HUES6 (cell line): ENCODE results near the gene IL17A.

ENCODE experiments used
- H3K27ac ChIP-seq: 2 replicates; pipeline ENCODE4 v1.7.0; 2013; ENCODE audit warnings: low read depth, mild to moderate bottlenecking, low read length, inconsistent platforms
- H3K27me3 ChIP-seq: 2 replicates; pipeline ENCODE4 v1.6.1; 2013; ENCODE audit warnings: low read length; ENCODE audit not compliant: control insufficient read depth, insufficient read depth
- H3K36me3 ChIP-seq: 2 replicates; pipeline ENCODE4 v1.6.1; 2013; ENCODE audit warnings: low read length; ENCODE audit not compliant: control insufficient read depth, insufficient read depth
- H3K4me1 ChIP-seq: 2 replicates; pipeline ENCODE4 v1.6.1; 2013; ENCODE audit warnings: low read length; ENCODE audit not compliant: control insufficient read depth, insufficient read depth
- H3K4me3 ChIP-seq: 2 replicates; pipeline ENCODE4 v1.5.1; 2013; ENCODE audit warnings: low read depth, low read length
- H3K9ac ChIP-seq: one replicate; pipeline ENCODE4 v1.6.1; 2013; ENCODE audit warnings: mild to moderate bottlenecking, low read length
- H3K9me3 ChIP-seq: 2 replicates; pipeline ENCODE4 v1.6.1; 2013; ENCODE audit warnings: low read depth, low read length; ENCODE audit not compliant: control insufficient read depth, insufficient read depth

The IL17A gene

GRCh38 chr6:52149949-52150348, 36.2 kb upstream of the IL17A start:
- H3K27me3 ChIP-seq, result peaks cover 5% of the 10 kb centered on the region; the same call in 1 of the 2 replicates
- no peak overlapping the region for H3K4me3 ChIP-seq
- peaks cover 11% of the 10 kb centered on the region for H3K4me1 ChIP-seq
- H3K27ac ChIP-seq, result no peak overlapping the region
- no peak overlapping the region for H3K9ac ChIP-seq
- H3K9me3 ChIP-seq, result no peaks in the 10 kb centered on the region
- no peaks in the 10 kb centered on the region for H3K36me3 ChIP-seq

GRCh38 chr6:52152070-52152423, 34.1 kb upstream of the IL17A start:
- Histone ChIP-seq H3K4me3 (no peak overlapping the region), H3K36me3 (no peaks in the 10 kb centered on the region), H3K27me3 (no peaks in the 10 kb centered on the region), H3K9ac (no peak overlapping the region), H3K9me3 (no peaks in the 10 kb centered on the region), H3K27ac (no peak overlapping the region), H3K4me1 (peaks cover 32% of the 10 kb centered on the region)

- no peak overlapping the region for H3K27ac ChIP-seq
- no peaks in the 10 kb centered on the region for H3K9me3 ChIP-seq
- H3K27me3 ChIP-seq, result no peaks in the 10 kb centered on the region
- H3K36me3 ChIP-seq, result no peaks in the 10 kb centered on the region
- H3K4me1 ChIP-seq, result peaks cover 33% of the 10 kb centered on the region
- no peak overlapping the region for H3K4me3 ChIP-seq
- H3K9ac ChIP-seq, result no peak overlapping the region
Observed at GRCh38 chr6:52152711-52153160, 33.4 kb upstream of the IL17A start.

GRCh38 chr6:52154381-52154780, 31.8 kb upstream of the IL17A start:
- no peak overlapping the region for H3K4me3 ChIP-seq
- H3K4me1 ChIP-seq, result peaks cover 33% of the 10 kb centered on the region
- H3K36me3 ChIP-seq, result no peaks in the 10 kb centered on the region
- no peaks in the 10 kb centered on the region for H3K27me3 ChIP-seq
- H3K9ac ChIP-seq, result no peak overlapping the region
- no peak overlapping the region for H3K27ac ChIP-seq
- H3K9me3 ChIP-seq, result no peaks in the 10 kb centered on the region

- no peak overlapping the region for H3K4me3 ChIP-seq
- H3K36me3 ChIP-seq, result no peaks in the 10 kb centered on the region
- H3K9me3 ChIP-seq, result peaks cover 9% of the 10 kb centered on the region
- H3K4me1 ChIP-seq, result peaks cover 33% of the 10 kb centered on the region
- no peak overlapping the region for H3K27ac ChIP-seq
- no peaks in the 10 kb centered on the region for H3K27me3 ChIP-seq
- H3K9ac ChIP-seq, result no peak overlapping the region
Observed at GRCh38 chr6:52155791-52156576, 30.2 kb upstream of the IL17A start.

GRCh38 chr6:52157301-52157941, 28.8 kb upstream of the IL17A start:
- H3K4me3 ChIP-seq, result no peak overlapping the region
- H3K27ac ChIP-seq, result no peak overlapping the region
- no peaks in the 10 kb centered on the region for H3K27me3 ChIP-seq

GRCh38 chr6:52160472-52161104, 25.6 kb upstream of the IL17A start:
- Histone ChIP-seq H3K9me3 (peaks cover 18% of the 10 kb centered on the region), H3K4me3 (no peak overlapping the region), H3K27ac (no peak overlapping the region), H3K4me1 (peaks cover 16% of the 10 kb centered on the region), H3K9ac (no peak overlapping the region), H3K36me3 (no peaks in the 10 kb centered on the region), H3K27me3 (no peaks in the 10 kb centered on the region)

More at GRCh38 chr6:52157301-52157941, 28.8 kb upstream of the IL17A start:
- Histone ChIP-seq H3K9ac (no peak overlapping the region), H3K4me1 (peaks cover 33% of the 10 kb centered on the region), H3K9me3 (peaks cover 18% of the 10 kb centered on the region), H3K36me3 (no peaks in the 10 kb centered on the region)

- no peaks in the 10 kb centered on the region for H3K36me3 ChIP-seq
- no peak overlapping the region for H3K27ac ChIP-seq
- no peak overlapping the region for H3K9ac ChIP-seq
- no peak overlapping the region for H3K4me3 ChIP-seq
- H3K9me3 ChIP-seq, result peaks cover 18% of the 10 kb centered on the region
- H3K27me3 ChIP-seq, result no peaks in the 10 kb centered on the region
- H3K4me1 ChIP-seq, result peaks cover 3% of the 10 kb centered on the region; the same call in 1 of the 2 replicates
Observed at GRCh38 chr6:52161689-52162438, 24.3 kb upstream of the IL17A start.

GRCh38 chr6:52162940-52163908, 23.0 kb upstream of the IL17A start:
- no peaks in the 10 kb centered on the region for H3K36me3 ChIP-seq
- no peak overlapping the region for H3K9ac ChIP-seq
- no peaks in the 10 kb centered on the region for H3K27me3 ChIP-seq
- H3K27ac ChIP-seq, result no peak overlapping the region
- peaks cover 18% of the 10 kb centered on the region for H3K9me3 ChIP-seq
- H3K4me3 ChIP-seq, result no peak overlapping the region
- H3K4me1 ChIP-seq, result no peaks in the 10 kb centered on the region
